CD4-positive, alpha-beta T cell (primary cell): ENCODE results near the gene NUAK1. TPM values are rescaled to one million over a fixed set of nuclear protein-coding genes. Genes with fewer than 3 reads are reported as not detected.

Source experiments
- ATAC-seq: fragments of 200-7000 bp; cut with Tn5 transposase; one replicate; pipeline ENCODE4 v1.10.0; 2022; ENCODE audit warnings: mild to moderate bottlenecking; ENCODE audit not compliant: poor library complexity
- CTCF ChIA-PET: fragments of 350-600 bp; sonication (Branson Sonifier 250); formaldehyde crosslinking; loops from one replicate; lab custom pipeline; 2021; ENCODE audit warnings: antibody characterized with exemption, inconsistent platforms; lab: Charles Lee
- POLR2A ChIA-PET: fragments of 350-600 bp; sonication (Branson Sonifier 250); formaldehyde crosslinking; loops from one replicate; lab custom pipeline; 2021; ENCODE audit warnings: antibody characterized with exemption, inconsistent platforms; lab: Charles Lee
- DNase-seq, 14 experiments: peaks; one replicate each; pipeline ENCODE4 v3.0.0-alpha.2; 2013 to 2020; ENCODE audit warnings: mixed read lengths in 2 of 14
- H3K27ac ChIP-seq, 2 donors: one replicate each; pipeline versions ENCODE4 v1.5.1 to v1.7.0; 2013; ENCODE audit warnings: low read length in 2 of 2, low read depth in 1 of 2, mild to moderate bottlenecking in 1 of 2
- H3K27me3 ChIP-seq, 2 experiments: 1 replicate in 1 of 2; 2 replicates in 1 of 2; pipeline versions ENCODE4 v1.6.1 to v1.7.0; 2013; ENCODE audit warnings: low read length in 2 of 2, control low read depth in 1 of 2, mild to moderate bottlenecking in 1 of 2, moderate library complexity in 1 of 2; ENCODE audit not compliant: insufficient read depth in 2 of 2, control insufficient read depth in 1 of 2
- H3K36me3 ChIP-seq: one replicate; pipeline ENCODE4 v1.6.1; 2013; ENCODE audit warnings: low read length, control low read depth; ENCODE audit not compliant: insufficient read depth
- H3K4me1 ChIP-seq: one replicate; pipeline ENCODE4 v1.6.1; 2013; ENCODE audit warnings: low read length, control low read depth; ENCODE audit not compliant: insufficient read depth
- H3K4me3 ChIP-seq: one replicate; pipeline ENCODE4 v1.5.1; 2013; ENCODE audit warnings: mild to moderate bottlenecking, low read length, moderate library complexity
- H3K9me3 ChIP-seq, 2 experiments: 1 replicate in 1 of 2; 2 replicates in 1 of 2; pipeline versions ENCODE4 v1.6.1 to v1.7.0; 2013; ENCODE audit warnings: low read length in 2 of 2, mild to moderate bottlenecking in 2 of 2, control low read depth in 1 of 2, moderate library complexity in 1 of 2; ENCODE audit not compliant: control insufficient read depth in 1 of 2, insufficient read depth in 1 of 2
- H3K27ac Mint-ChIP-seq: one replicate; pipeline ENCODE4 v1.8.0; 2020; ENCODE audit warnings: mixed read lengths
- H3K27me3 Mint-ChIP-seq: one replicate; pipeline ENCODE4 v1.8.0; 2021; ENCODE audit warnings: mixed read lengths
- H3K36me3 Mint-ChIP-seq: one replicate; pipeline ENCODE4 v1.8.0; 2021; ENCODE audit warnings: low read depth, mixed read lengths
- H3K4me1 Mint-ChIP-seq: one replicate; pipeline ENCODE4 v1.8.0; 2021; ENCODE audit warnings: low read depth, mixed read lengths
- H3K4me3 Mint-ChIP-seq: one replicate; pipeline ENCODE4 v1.8.0; 2020; ENCODE audit warnings: mild to moderate bottlenecking, mixed read lengths
- H3K9me3 Mint-ChIP-seq: one replicate; pipeline ENCODE4 v1.8.0; 2020; ENCODE audit warnings: mixed read lengths
- intact Hi-C, 2 experiments: fragments of 100-400 bp; cut with DNase I in 1 of 2; cut with micrococcal nuclease in 1 of 2; formaldehyde crosslinking; loops; one replicate each; pipeline versions ENCODE4 v1.15.1 to v1.9.0; 2023 to 2025; cut with DNase I, micrococcal nuclease
- total RNA-seq, 174 experiments: library from RNA in 2 of 174; stranded (reverse) in 2 of 174; gene quantifications; one replicate each; pipeline ENCODE4 v1.2.3 and lab custom pipeline; 2021 to 2026
- TF ChIP-seq, protein P1 (sequence below): fragments of 200-600 bp; IDR thresholded peaks from one replicate; pipeline ENCODE4 v1.8.0; 2022; ENCODE audit warnings: antibody characterized with exemption, mild to moderate bottlenecking

NUAK1 gene
- total RNA-seq, 2 experiments from 2014 or later = 0.16 TPM; not detected in 1

DNA sequence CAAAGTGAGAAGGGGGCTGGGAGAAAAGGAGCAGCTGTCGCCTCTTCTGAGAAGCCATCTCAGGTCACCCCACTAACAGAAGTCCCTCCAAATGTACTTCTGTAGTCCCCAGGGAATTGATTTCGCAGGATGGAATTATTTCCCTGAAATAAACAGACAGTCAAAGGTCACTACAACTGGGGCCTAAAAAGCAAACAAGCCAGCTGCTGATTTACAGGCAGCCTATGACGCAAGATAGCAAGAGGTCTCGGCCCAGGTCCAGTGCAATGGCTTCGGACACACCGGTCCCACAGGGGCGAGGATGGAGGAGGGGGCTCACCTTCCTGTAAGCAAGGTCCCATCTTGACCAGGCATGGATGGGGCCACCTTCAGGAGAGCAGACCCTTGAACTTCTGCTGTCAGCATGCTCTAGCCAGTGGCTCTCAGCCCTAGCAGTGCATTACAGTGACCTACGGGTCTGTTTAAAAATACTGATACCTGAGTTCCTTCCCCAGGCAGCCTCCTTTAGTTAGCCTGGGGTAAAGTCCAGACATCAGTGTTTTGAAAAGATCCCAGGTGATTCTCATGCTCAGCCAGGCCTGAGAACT, 18.1 kb downstream of the NUAK1 start:
- ATAC-seq = no peak
- TF ChIP-seq, protein P1, sequence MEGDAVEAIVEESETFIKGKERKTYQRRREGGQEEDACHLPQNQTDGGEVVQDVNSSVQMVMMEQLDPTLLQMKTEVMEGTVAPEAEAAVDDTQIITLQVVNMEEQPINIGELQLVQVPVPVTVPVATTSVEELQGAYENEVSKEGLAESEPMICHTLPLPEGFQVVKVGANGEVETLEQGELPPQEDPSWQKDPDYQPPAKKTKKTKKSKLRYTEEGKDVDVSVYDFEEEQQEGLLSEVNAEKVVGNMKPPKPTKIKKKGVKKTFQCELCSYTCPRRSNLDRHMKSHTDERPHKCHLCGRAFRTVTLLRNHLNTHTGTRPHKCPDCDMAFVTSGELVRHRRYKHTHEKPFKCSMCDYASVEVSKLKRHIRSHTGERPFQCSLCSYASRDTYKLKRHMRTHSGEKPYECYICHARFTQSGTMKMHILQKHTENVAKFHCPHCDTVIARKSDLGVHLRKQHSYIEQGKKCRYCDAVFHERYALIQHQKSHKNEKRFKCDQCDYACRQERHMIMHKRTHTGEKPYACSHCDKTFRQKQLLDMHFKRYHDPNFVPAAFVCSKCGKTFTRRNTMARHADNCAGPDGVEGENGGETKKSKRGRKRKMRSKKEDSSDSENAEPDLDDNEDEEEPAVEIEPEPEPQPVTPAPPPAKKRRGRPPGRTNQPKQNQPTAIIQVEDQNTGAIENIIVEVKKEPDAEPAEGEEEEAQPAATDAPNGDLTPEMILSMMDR = no peak
- no peak overlapping the region for H3K27ac Mint-ChIP-seq
- Histone ChIP-seq H3K27me3 (peaks cover 0 to 5% of the 10 kb centered on the region in 2 experiments), H3K4me1 (no peaks in the 10 kb centered on the region), H3K27ac (no peak overlapping the region), H3K36me3 (no peaks in the 10 kb centered on the region), H3K9me3 (no peaks in the 10 kb centered on the region), H3K4me3 (no peak overlapping the region)
- POLR2A ChIA-PET = no interaction called here
- H3K4me3 Mint-ChIP-seq = no peak overlapping the region
- no peaks in the 10 kb centered on the region for H3K4me1 Mint-ChIP-seq
- intact Hi-C loops = no loop called here
- H3K36me3 Mint-ChIP-seq = no peaks in the 10 kb centered on the region
- peaks cover 43% of the 10 kb centered on the region for H3K27me3 Mint-ChIP-seq
- H3K9me3 Mint-ChIP-seq = no peaks in the 10 kb centered on the region
- DNase-seq = no peak
- CTCF ChIA-PET = no interaction called here

- H3K36me3 Mint-ChIP-seq = no peaks in the 10 kb centered on the region
- H3K4me3 Mint-ChIP-seq = no peak overlapping the region
- Histone ChIP-seq H3K27ac (no peak overlapping the region), H3K4me3 (no peak overlapping the region), H3K27me3 (peaks cover 0 to 5% of the 10 kb centered on the region in 2 experiments), H3K9me3 (no peaks in the 10 kb centered on the region), H3K4me1 (no peaks in the 10 kb centered on the region), H3K36me3 (no peaks in the 10 kb centered on the region)
- TF ChIP-seq, protein P1 = no peak
- CTCF ChIA-PET = no interaction called here
- peaks cover 54% of the 10 kb centered on the region for H3K27me3 Mint-ChIP-seq
- H3K27ac Mint-ChIP-seq = no peak overlapping the region
- no peaks in the 10 kb centered on the region for H3K4me1 Mint-ChIP-seq
- H3K9me3 Mint-ChIP-seq = no peaks in the 10 kb centered on the region
- POLR2A ChIA-PET = no interaction called here
- ATAC-seq = no peak
- intact Hi-C loops = no loop called here
- DNase-seq = no peak
Measured at GRCh38 chr12:106119301-106119700, 19.5 kb downstream of the NUAK1 start.

GRCh38 chr12:106118381-106119130, 20.2 kb downstream of the NUAK1 start:
- H3K36me3 Mint-ChIP-seq = no peaks in the 10 kb centered on the region
- TF ChIP-seq, protein P1 = no peak
- CTCF ChIA-PET = no interaction called here
- peaks cover 50% of the 10 kb centered on the region for H3K27me3 Mint-ChIP-seq
- ATAC-seq = no peak
- H3K36me3 ChIP-seq = no peaks in the 10 kb centered on the region
- no peaks in the 10 kb centered on the region for H3K9me3 Mint-ChIP-seq
- intact Hi-C loops = no loop called here
- H3K27ac Mint-ChIP-seq = no peak overlapping the region
- H3K4me1 ChIP-seq = no peaks in the 10 kb centered on the region
- no peaks in the 10 kb centered on the region for H3K4me1 Mint-ChIP-seq
- no peak overlapping the region for H3K4me3 Mint-ChIP-seq
- H3K4me3 ChIP-seq = no peak overlapping the region
- DNase-seq = no peak
- H3K27me3 ChIP-seq = peaks cover 0 to 4% of the 10 kb centered on the region in 2 experiments
- no peaks in the 10 kb centered on the region for H3K9me3 ChIP-seq
- POLR2A ChIA-PET = no interaction called here
- H3K27ac ChIP-seq = no peak overlapping the region
